K562 (cell line): ENCODE results near the gene PRR19. TPM values are rescaled to one million over a fixed set of nuclear protein-coding genes. Genes with fewer than 3 reads are reported as not detected.

Source experiments
- HDGF ChIP-seq: fragments of 450-650 bp; IDR thresholded peaks from 2 replicates; pipeline ENCODE4 v1.6.1; 2016
- PHTF2 ChIP-seq: fragments of 250-450 bp; sonication (Bioruptor Pico); IDR thresholded peaks from 2 replicates; pipeline ENCODE4 v1.5.0; 2021; ENCODE audit warnings: mild to moderate bottlenecking
- RBM34 ChIP-seq: fragments of 200-400 bp; formaldehyde crosslinking; IDR thresholded peaks from 2 replicates; pipeline ENCODE4 v1.6.1; 2018; ENCODE audit warnings: low read length, borderline replicate concordance; ENCODE audit not compliant: insufficient read depth
- TEAD4 ChIP-seq, 2 experiments: sonication (generic) in 1 of 2; formaldehyde crosslinking in 1 of 2; IDR thresholded peaks; 2 replicates each; pipeline versions ENCODE4 v1.6.1 to v1.8.0; 2012 to 2022; ENCODE audit warnings: borderline replicate concordance in 1 of 2, inconsistent platforms in 1 of 2, low read length in 1 of 2, mild to moderate bottlenecking in 1 of 2, missing genetic modification reagents in 1 of 2
- ZNF174 ChIP-seq: fragments of 250-450 bp; sonication (Bioruptor Pico); IDR thresholded peaks from 2 replicates; pipeline ENCODE4 v1.4.0; 2020; ENCODE audit warnings: mild to moderate bottlenecking
- polyA plus RNA-seq, 8 experiments: library from polyadenylated mRNA; depleted of rRNA in 4 of 8; stranded (reverse) in 5 of 8; unstranded in 3 of 8; fragments of >200 nt; fragmentation: Nextera tagmentation in 2 of 8; fragmentation: Illumina TruSeq in 1 of 8; extraction: Ambion mirVana in 2 of 8; extraction: Trizol in 1 of 8; gene quantifications; 2 replicates each; pipeline versions ENCODE4 v1.2.1 to v1.2.3, GENCODE V29; 2011 to 2014; ENCODE audit warnings: inconsistent platforms in 1 of 8, missing spikeins in 1 of 8
- total RNA-seq, 7 experiments: library from RNA; depleted of rRNA in 6 of 7; stranded (reverse); fragments of >200 nt in 6 of 7; fragmentation: Illumina TruSeq in 2 of 7; extraction: Trizol in 2 of 7; gene quantifications; 2 replicates each; pipeline versions ENCODE4 v1.2.1 to v1.2.3, GENCODE V29; 2011 to 2021; ENCODE audit warnings: low replicate concordance in 1 of 7
- TF ChIP-seq, protein P1 (sequence below): fragments of 450-650 bp; IDR thresholded peaks from 2 replicates; pipeline ENCODE4 v1.6.1; 2016; ENCODE audit warnings: low read depth
- TF ChIP-seq, protein P2 (sequence below): fragments of 250-450 bp; sonication (Bioruptor Pico); IDR thresholded peaks from 2 replicates; pipeline ENCODE4 v1.5.0; 2020; ENCODE audit warnings: mild to moderate bottlenecking
- TF ChIP-seq, protein P3 (sequence below): sonication (generic); formaldehyde crosslinking; IDR thresholded peaks from 2 replicates; pipeline ENCODE4 v1.8.1; 2023; ENCODE audit warnings: mild to moderate bottlenecking, missing genetic modification reagents
- TF ChIP-seq, protein P4 (sequence below): IDR thresholded peaks from 2 replicates; pipeline ENCODE4 v1.6.1; 2012; ENCODE audit warnings: low read depth, low read length, improper control_type of control experiment, borderline replicate concordance

PRR19 gene
- total and polyA plus RNA-seq, 9 of the 15 experiments (the other 6 are each of a cell fraction or from before 2014, with no cell fraction given) = 0.10 to 1.6 (median 0.54) TPM

DNA sequence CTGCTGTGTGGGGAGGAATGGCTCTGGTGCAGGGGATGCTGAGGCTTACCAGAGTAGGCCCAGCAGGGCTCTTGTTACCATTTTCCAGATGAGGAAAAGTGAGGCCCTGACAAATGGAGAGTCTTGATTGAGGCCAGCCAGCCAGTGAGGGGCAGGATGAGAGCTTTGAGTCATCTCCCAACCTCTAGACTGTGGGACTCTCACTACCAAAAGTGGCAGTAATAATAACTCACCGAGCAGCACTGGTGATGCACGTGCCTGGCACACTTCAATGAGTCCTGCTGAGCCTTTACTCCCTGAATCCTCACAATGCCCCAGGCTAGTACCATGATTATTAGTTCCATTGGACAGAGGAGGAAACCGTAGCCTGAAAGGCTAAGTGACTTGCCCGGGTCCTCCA lies 25.1 kb upstream of the PRR19 start (continued):
- TF ChIP-seq, protein P1, sequence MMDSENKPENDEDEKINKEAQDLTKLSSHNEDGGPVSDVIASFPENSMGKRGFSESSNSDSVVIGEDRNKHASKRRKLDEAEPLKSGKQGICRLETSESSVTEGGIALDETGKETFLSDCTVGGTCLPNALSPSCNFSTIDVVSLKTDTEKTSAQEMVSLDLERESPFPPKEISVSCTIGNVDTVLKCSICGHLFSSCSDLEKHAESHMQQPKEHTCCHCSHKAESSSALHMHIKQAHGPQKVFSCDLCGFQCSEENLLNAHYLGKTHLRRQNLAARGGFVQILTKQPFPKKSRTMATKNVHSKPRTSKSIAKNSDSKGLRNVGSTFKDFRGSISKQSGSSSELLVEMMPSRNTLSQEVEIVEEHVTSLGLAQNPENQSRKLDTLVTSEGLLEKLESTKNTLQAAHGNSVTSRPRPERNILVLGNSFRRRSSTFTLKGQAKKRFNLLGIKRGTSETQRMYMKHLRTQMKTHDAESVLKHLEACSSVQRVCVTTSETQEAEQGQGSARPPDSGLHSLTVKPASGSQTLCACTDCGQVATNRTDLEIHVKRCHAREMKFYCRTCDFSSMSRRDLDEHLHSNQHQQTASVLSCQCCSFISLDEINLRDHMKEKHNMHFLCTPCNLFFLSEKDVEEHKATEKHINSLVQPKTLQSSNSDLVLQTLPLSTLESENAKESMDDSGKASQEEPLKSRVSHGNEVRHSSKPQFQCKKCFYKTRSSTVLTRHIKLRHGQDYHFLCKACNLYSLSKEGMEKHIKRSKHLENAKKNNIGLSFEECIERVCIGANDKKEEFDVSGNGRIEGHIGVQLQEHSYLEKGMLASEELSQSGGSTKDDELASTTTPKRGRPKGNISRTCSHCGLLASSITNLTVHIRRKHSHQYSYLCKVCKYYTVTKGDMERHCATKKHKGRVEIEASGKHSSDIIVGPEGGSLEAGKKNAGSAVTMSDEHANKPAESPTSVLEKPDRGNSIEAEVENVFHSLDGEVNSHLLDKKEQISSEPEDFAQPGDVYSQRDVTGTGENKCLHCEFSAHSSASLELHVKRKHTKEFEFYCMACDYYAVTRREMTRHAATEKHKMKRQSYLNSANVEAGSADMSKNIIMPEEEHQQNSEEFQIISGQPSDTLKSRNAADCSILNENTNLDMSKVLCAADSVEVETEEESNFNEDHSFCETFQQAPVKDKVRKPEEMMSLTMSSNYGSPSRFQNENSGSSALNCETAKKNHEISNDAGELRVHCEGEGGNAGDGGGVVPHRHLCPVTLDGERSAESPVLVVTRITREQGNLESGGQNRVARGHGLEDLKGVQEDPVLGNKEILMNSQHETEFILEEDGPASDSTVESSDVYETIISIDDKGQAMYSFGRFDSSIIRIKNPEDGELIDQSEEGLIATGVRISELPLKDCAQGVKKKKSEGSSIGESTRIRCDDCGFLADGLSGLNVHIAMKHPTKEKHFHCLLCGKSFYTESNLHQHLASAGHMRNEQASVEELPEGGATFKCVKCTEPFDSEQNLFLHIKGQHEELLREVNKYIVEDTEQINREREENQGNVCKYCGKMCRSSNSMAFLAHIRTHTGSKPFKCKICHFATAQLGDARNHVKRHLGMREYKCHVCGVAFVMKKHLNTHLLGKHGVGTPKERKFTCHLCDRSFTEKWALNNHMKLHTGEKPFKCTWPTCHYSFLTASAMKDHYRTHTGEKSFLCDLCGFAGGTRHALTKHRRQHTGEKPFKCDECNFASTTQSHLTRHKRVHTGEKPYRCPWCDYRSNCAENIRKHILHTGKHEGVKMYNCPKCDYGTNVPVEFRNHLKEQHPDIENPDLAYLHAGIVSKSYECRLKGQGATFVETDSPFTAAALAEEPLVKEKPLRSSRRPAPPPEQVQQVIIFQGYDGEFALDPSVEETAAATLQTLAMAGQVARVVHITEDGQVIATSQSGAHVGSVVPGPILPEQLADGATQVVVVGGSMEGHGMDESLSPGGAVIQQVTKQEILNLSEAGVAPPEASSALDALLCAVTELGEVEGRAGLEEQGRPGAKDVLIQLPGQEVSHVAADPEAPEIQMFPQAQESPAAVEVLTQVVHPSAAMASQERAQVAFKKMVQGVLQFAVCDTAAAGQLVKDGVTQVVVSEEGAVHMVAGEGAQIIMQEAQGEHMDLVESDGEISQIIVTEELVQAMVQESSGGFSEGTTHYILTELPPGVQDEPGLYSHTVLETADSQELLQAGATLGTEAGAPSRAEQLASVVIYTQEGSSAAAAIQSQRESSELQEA = no peak
- no peak for TF ChIP-seq RBM34
- TF ChIP-seq, protein P2, sequence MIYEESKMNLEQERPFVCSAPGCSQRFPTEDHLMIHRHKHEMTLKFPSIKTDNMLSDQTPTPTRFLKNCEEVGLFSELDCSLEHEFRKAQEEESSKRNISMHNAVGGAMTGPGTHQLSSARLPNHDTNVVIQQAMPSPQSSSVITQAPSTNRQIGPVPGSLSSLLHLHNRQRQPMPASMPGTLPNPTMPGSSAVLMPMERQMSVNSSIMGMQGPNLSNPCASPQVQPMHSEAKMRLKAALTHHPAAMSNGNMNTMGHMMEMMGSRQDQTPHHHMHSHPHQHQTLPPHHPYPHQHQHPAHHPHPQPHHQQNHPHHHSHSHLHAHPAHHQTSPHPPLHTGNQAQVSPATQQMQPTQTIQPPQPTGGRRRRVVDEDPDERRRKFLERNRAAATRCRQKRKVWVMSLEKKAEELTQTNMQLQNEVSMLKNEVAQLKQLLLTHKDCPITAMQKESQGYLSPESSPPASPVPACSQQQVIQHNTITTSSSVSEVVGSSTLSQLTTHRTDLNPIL (CRISPR knock-in tag) = no peak
- TF ChIP-seq TEAD4 (IDR thresholded peaks at IDR 0.05; ENCODE audit: low read length) = no peak
- TF ChIP-seq TEAD4 (CRISPR knock-in tag; IDR thresholded peaks at IDR 0.05; ENCODE audit: borderline replicate concordance) = no peak
- TF ChIP-seq ZNF174 (CRISPR knock-in tag) = no peak
- no peak for TF ChIP-seq PHTF2 (CRISPR knock-in tag)
- TF ChIP-seq HDGF = no peak
- TF ChIP-seq, protein P3, sequence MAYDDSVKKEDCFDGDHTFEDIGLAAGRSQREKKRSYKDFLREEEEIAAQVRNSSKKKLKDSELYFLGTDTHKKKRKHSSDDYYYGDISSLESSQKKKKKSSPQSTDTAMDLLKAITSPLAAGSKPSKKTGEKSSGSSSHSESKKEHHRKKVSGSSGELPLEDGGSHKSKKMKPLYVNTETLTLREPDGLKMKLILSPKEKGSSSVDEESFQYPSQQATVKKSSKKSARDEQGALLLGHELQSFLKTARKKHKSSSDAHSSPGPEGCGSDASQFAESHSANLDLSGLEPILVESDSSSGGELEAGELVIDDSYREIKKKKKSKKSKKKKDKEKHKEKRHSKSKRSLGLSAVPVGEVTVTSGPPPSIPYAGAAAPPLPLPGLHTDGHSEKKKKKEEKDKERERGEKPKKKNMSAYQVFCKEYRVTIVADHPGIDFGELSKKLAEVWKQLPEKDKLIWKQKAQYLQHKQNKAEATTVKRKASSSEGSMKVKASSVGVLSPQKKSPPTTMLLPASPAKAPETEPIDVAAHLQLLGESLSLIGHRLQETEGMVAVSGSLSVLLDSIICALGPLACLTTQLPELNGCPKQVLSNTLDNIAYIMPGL (CRISPR knock-in tag) = no peak
- TF ChIP-seq, protein P4, sequence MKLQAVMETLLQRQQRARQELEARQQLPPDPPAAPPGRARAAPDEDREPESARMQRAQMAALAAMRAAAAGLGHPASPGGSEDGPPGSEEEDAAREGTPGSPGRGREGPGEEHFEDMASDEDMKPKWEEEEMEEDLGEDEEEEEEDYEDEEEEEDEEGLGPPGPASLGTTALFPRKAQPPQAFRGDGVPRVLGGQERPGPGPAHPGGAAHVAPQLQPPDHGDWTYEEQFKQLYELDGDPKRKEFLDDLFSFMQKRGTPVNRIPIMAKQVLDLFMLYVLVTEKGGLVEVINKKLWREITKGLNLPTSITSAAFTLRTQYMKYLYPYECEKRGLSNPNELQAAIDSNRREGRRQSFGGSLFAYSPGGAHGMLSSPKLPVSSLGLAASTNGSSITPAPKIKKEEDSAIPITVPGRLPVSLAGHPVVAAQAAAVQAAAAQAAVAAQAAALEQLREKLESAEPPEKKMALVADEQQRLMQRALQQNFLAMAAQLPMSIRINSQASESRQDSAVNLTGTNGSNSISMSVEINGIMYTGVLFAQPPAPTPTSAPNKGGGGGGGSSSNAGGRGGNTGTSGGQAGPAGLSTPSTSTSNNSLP = no peak
